ENCODE measurements around the gene NELFE. TPM values are rescaled to one million over a fixed set of nuclear protein-coding genes. Genes with fewer than 3 reads are reported as not detected.
"Not testable (repeated sequence)": the region's sequence is repeated elsewhere in the genome, so short reads cannot be mapped to it uniquely, and the experiment has no call there.

NELFE gene
- total and polyA plus RNA-seq, 2 donors (not counting 1 experiment from before 2014, with no cell fraction given), result 81.7 to 85.5 TPM

DNA sequence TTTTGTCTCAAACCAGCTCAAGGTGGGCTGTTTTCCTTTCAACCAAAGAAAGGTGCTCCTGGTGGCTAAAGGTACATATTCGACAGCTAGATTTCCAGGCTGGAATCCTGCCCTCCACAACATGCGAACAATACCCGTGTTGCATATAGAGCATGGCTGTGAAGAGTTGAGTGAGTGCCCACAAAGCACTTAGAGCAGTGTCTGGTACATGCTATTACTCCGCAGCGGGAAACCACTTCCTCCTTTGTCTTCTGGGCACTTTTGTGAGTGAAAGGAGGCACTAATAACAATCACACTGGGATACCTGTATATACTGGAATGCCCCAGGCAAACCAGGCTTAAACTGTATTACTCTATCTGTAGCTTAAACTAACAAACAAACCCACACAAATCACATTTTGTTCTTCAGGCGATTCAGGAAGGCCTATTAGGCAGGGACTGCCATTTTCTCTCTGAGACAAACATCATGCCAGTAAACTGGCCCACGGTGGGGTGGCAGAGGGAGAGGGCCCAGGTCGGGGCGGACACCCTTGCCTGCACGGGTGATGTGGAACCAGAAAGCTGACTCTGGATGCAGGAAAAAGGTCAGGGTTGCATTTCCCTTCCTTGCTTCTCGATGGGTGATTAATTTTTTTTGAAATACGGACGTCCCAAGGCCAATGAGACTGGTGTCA is 46.2 kb upstream of the NELFE start:
- not testable (repeated sequence) for H3K4me2 ChIP-seq (ENCODE audit: extremely low read depth, insufficient read depth, low read length); H2AFZ ChIP-seq (ENCODE audit: low read length); H3K9me3 ChIP-seq (ENCODE audit: control insufficient read depth, insufficient read depth, low read depth, low read length); H3K27me3 ChIP-seq (ENCODE audit: control insufficient read depth, insufficient read depth, low read length); H3K4me3 ChIP-seq (replicated peaks in 1 of 4; ENCODE audit: control extremely low read depth in 1 of 4, insufficient read depth in 1 of 4, low read depth in 3 of 4, low read length in 4 of 4); H3K9ac ChIP-seq (ENCODE audit: insufficient read depth, low read length); H4K20me1 ChIP-seq (ENCODE audit: control insufficient read depth, extremely low read depth, insufficient read depth, low read length); H3K79me2 ChIP-seq (ENCODE audit: control insufficient read depth, insufficient read depth, low read length); DNase-seq (ENCODE audit: low read depth in 2 of 2); H3K36me3 ChIP-seq (ENCODE audit: control insufficient read depth, insufficient read depth, low read length); H3K4me1 ChIP-seq (ENCODE audit: control insufficient read depth, extremely low read depth, insufficient read depth, low read length); H3K27ac ChIP-seq (ENCODE audit: insufficient read depth, low read length)

DNA sequence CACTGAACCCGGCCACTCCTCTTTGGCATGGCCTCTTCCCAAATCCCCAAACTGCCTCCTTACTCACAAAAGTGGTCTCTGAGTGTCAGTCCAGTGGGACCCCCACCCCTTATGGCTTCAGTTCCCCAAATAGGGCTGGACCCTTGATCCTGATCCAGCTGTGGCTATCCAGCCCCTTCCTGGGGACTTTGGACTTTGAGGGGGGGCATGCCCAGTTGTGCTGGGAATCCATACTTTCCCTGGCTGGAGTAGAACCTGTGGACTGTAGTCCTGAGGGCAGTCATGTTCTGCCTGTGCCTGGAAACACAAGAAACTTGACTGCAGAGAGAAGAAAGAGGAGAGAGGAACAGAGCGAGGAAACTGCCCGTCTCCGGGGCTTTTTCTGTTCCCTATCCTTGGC is 45.6 kb upstream of the NELFE start:
- not testable (repeated sequence) for H3K36me3 ChIP-seq (ENCODE audit: control insufficient read depth, insufficient read depth, low read length); H3K9me3 ChIP-seq (ENCODE audit: control insufficient read depth, insufficient read depth, low read depth, low read length); H3K27ac ChIP-seq (ENCODE audit: insufficient read depth, low read length); H4K20me1 ChIP-seq (ENCODE audit: control insufficient read depth, extremely low read depth, insufficient read depth, low read length); H2AFZ ChIP-seq (ENCODE audit: low read length); DNase-seq (ENCODE audit: low read depth in 2 of 2); H3K79me2 ChIP-seq (ENCODE audit: control insufficient read depth, insufficient read depth, low read length); H3K9ac ChIP-seq (ENCODE audit: insufficient read depth, low read length); H3K4me1 ChIP-seq (ENCODE audit: control insufficient read depth, extremely low read depth, insufficient read depth, low read length); H3K27me3 ChIP-seq (ENCODE audit: control insufficient read depth, insufficient read depth, low read length); H3K4me3 ChIP-seq (replicated peaks in 1 of 4; ENCODE audit: control extremely low read depth in 1 of 4, insufficient read depth in 1 of 4, low read depth in 3 of 4, low read length in 4 of 4); H3K4me2 ChIP-seq (ENCODE audit: extremely low read depth, insufficient read depth, low read length)

DNA sequence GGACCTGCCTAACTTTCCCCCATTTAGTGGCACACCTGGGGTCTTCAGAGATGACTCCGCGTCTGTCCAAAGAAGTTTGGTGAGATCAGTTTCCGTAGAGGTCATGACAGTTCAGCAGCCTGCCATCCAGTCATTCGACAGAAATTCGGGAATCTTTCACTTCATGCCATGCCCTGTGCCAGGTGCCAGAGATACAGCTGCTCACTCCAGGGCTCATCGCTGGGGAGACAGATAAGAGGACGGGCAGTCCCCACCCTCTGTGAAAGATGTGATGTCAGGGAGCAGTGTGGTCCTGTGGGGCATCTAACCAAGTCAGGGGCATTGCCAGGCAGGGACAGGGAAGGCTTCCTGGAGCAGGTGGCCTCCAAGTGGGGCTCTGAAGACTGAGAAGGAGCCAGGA is 44.5 kb upstream of the NELFE start:
- H3K4me1 ChIP-seq (ENCODE audit: control insufficient read depth, extremely low read depth, insufficient read depth, low read length); H2AFZ ChIP-seq (ENCODE audit: low read length): not testable (repeated sequence)

DNA sequence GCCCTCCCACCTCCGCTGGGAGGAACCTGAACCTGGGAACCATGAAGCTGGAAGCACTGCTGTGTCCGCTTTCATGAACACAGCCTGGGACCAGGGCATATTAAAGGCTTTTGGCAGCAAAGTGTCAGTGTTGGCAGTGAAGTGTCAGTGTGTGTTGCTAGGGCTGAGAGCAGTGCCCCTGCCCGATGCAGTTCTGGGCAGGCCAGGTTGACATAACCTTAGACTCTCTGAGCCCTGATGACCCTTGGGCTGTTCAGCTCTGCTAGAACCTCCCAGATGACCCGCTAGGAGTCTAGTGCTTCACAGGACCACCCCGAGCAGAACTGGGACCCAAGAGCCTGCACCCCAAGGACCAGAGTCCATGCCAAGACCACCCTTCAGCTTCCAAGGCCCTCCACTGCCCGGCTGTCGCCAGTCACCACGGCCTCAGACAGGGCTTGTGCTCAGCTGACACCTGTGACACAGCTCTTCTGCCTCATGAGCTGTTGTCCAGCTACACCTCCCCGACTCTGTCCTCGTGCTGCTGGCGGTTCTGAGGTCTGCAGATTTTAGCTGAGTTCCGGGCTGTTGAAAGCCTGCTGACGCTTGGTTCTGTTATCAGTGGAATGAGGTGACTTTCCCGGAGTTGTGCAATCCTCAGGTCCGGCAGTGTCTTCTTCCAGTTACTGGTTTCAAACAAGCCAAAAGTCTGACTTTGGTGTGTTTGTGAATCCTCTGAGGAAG is 43.9 kb upstream of the NELFE start:
- not testable (repeated sequence) for H4K20me1 ChIP-seq (ENCODE audit: control insufficient read depth, extremely low read depth, insufficient read depth, low read length); H3K4me2 ChIP-seq (ENCODE audit: extremely low read depth, insufficient read depth, low read length); H3K36me3 ChIP-seq (ENCODE audit: control insufficient read depth, insufficient read depth, low read length); H3K4me3 ChIP-seq (replicated peaks in 1 of 4; ENCODE audit: control extremely low read depth in 1 of 4, insufficient read depth in 1 of 4, low read depth in 3 of 4, low read length in 4 of 4); DNase-seq (ENCODE audit: low read depth in 2 of 2); H3K9ac ChIP-seq (ENCODE audit: insufficient read depth, low read length); H3K27me3 ChIP-seq (ENCODE audit: control insufficient read depth, insufficient read depth, low read length); H3K9me3 ChIP-seq (ENCODE audit: control insufficient read depth, insufficient read depth, low read depth, low read length); H3K79me2 ChIP-seq (ENCODE audit: control insufficient read depth, insufficient read depth, low read length); H2AFZ ChIP-seq (ENCODE audit: low read length); H3K27ac ChIP-seq (ENCODE audit: insufficient read depth, low read length); H3K4me1 ChIP-seq (ENCODE audit: control insufficient read depth, extremely low read depth, insufficient read depth, low read length)

More for the DNA sequence above, 44.5 kb upstream of the NELFE start:
- DNase-seq (ENCODE audit: low read depth in 2 of 2); H3K9me3 ChIP-seq (ENCODE audit: control insufficient read depth, insufficient read depth, low read depth, low read length); H3K36me3 ChIP-seq (ENCODE audit: control insufficient read depth, insufficient read depth, low read length); H3K9ac ChIP-seq (ENCODE audit: insufficient read depth, low read length); H3K4me2 ChIP-seq (ENCODE audit: extremely low read depth, insufficient read depth, low read length); H3K4me3 ChIP-seq (replicated peaks in 1 of 4; ENCODE audit: control extremely low read depth in 1 of 4, insufficient read depth in 1 of 4, low read depth in 3 of 4, low read length in 4 of 4); H3K79me2 ChIP-seq (ENCODE audit: control insufficient read depth, insufficient read depth, low read length); H3K27me3 ChIP-seq (ENCODE audit: control insufficient read depth, insufficient read depth, low read length); H3K27ac ChIP-seq (ENCODE audit: insufficient read depth, low read length); H4K20me1 ChIP-seq (ENCODE audit: control insufficient read depth, extremely low read depth, insufficient read depth, low read length): not testable (repeated sequence)

DNA sequence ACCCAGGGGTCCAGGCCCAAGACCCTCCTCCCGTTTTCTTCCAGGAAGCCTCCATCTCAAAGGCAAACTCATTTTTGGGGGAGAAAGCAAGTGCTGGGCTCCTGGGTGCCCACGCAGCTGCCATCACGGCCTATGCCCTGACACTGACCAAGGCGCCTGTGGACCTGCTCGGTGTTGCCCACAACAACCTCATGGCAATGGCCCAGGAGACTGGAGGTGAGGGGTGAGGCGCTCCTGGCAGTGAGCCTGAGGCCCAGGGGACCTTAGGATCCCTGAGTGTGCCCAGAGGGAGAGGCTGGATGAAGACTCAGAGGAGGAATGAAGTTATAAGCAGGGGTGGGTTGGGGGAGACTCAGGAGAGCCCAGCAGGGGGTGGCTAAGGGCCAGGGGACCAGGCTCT is 37.6 kb upstream of the NELFE start:
- not testable (repeated sequence) for H4K20me1 ChIP-seq (ENCODE audit: control insufficient read depth, extremely low read depth, insufficient read depth, low read length); H3K27me3 ChIP-seq (ENCODE audit: control insufficient read depth, insufficient read depth, low read length); H3K79me2 ChIP-seq (ENCODE audit: control insufficient read depth, insufficient read depth, low read length); H3K4me1 ChIP-seq (ENCODE audit: control insufficient read depth, extremely low read depth, insufficient read depth, low read length); DNase-seq (ENCODE audit: low read depth in 2 of 2); H3K9ac ChIP-seq (ENCODE audit: insufficient read depth, low read length); H2AFZ ChIP-seq (ENCODE audit: low read length); H3K4me3 ChIP-seq (replicated peaks in 1 of 4; ENCODE audit: control extremely low read depth in 1 of 4, insufficient read depth in 1 of 4, low read depth in 3 of 4, low read length in 4 of 4); H3K9me3 ChIP-seq (ENCODE audit: control insufficient read depth, insufficient read depth, low read depth, low read length); H3K27ac ChIP-seq (ENCODE audit: insufficient read depth, low read length); H3K4me2 ChIP-seq (ENCODE audit: extremely low read depth, insufficient read depth, low read length); H3K36me3 ChIP-seq (ENCODE audit: control insufficient read depth, insufficient read depth, low read length)

DNA sequence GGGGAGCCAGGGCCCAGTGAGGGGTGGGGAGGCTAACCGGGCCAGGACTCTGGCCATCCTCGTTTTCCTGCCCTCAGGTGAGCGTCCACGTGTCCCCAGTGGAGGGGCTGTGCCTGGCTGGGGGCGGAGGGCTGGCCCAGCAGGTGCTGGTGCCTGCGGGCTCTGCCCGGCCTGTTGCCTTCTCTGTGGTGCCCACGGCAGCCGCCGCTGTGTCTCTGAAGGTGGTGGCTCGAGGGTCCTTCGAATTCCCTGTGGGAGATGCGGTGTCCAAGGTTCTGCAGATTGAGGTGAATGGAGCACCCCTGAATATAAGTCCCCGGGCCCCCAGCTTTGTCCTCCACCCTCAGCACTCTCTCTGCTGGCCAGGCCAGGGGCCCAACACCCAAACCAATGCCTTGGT is 35.6 kb upstream of the NELFE start:
- not testable (repeated sequence) for H2AFZ ChIP-seq (ENCODE audit: low read length); H3K4me3 ChIP-seq (replicated peaks in 1 of 4; ENCODE audit: control extremely low read depth in 1 of 4, insufficient read depth in 1 of 4, low read depth in 3 of 4, low read length in 4 of 4); H3K9ac ChIP-seq (ENCODE audit: insufficient read depth, low read length); H3K79me2 ChIP-seq (ENCODE audit: control insufficient read depth, insufficient read depth, low read length); H3K36me3 ChIP-seq (ENCODE audit: control insufficient read depth, insufficient read depth, low read length); H3K4me2 ChIP-seq (ENCODE audit: extremely low read depth, insufficient read depth, low read length); H3K27me3 ChIP-seq (ENCODE audit: control insufficient read depth, insufficient read depth, low read length); H3K9me3 ChIP-seq (ENCODE audit: control insufficient read depth, insufficient read depth, low read depth, low read length); H4K20me1 ChIP-seq (ENCODE audit: control insufficient read depth, extremely low read depth, insufficient read depth, low read length); H3K4me1 ChIP-seq (ENCODE audit: control insufficient read depth, extremely low read depth, insufficient read depth, low read length); DNase-seq (ENCODE audit: low read depth in 2 of 2); H3K27ac ChIP-seq (ENCODE audit: insufficient read depth, low read length)

DNA sequence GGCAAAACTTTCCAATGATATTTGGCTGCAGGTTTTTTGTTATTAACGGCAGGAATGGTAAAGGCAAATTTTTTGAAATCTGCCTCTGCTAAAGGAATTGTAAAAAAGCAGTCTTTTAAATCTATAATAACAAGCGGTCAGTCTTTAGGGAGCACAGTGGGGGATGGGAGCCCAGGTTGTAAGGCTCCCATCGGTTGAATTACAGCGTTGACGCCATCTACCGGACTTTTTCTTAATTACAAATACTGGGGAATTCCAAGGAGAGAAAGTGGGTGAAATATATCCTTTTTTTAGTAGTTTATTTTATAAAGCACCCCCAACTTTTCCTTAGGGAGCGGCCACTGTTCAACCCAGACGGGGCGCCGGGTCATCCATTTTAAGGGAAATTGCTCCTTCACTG is 30.6 kb upstream of the NELFE start:
- H3K4me2 ChIP-seq (ENCODE audit: extremely low read depth, insufficient read depth, low read length); H3K27ac ChIP-seq (ENCODE audit: insufficient read depth, low read length); DNase-seq (ENCODE audit: low read depth in 2 of 2); H3K27me3 ChIP-seq (ENCODE audit: control insufficient read depth, insufficient read depth, low read length); H4K20me1 ChIP-seq (ENCODE audit: control insufficient read depth, extremely low read depth, insufficient read depth, low read length); H3K9me3 ChIP-seq (ENCODE audit: control insufficient read depth, insufficient read depth, low read depth, low read length); H3K79me2 ChIP-seq (ENCODE audit: control insufficient read depth, insufficient read depth, low read length); H3K9ac ChIP-seq (ENCODE audit: insufficient read depth, low read length); H3K4me3 ChIP-seq (replicated peaks in 1 of 4; ENCODE audit: control extremely low read depth in 1 of 4, insufficient read depth in 1 of 4, low read depth in 3 of 4, low read length in 4 of 4); H2AFZ ChIP-seq (ENCODE audit: low read length); H3K36me3 ChIP-seq (ENCODE audit: control insufficient read depth, insufficient read depth, low read length); H3K4me1 ChIP-seq (ENCODE audit: control insufficient read depth, extremely low read depth, insufficient read depth, low read length): not testable (repeated sequence)

All from fibroblast of lung (primary cell).